ENCODE data around the gene TNFSF9. TPM values are rescaled to one million over a fixed set of nuclear protein-coding genes. Genes with fewer than 3 reads are reported as not detected.

TNFSF9 gene
- total and polyA plus RNA-seq, 4 donors: 0.08 to 0.12 TPM; not detected in 2

GRCh38 chr19:6522712-6523111 lies 8.1 kb upstream of the TNFSF9 start:
- peaks cover 0 to 5% (median 0%) of the 10 kb centered on the region in 4 donors for H3K27me3 ChIP-seq (ENCODE audit: control insufficient read depth in 4 of 4, insufficient read depth in 4 of 4, low read length in 3 of 4)
- no peak overlapping the region for H3K4me3 ChIP-seq (ENCODE audit: low read depth in 1 of 3, low read length in 3 of 3)
- TF ChIP-seq YY1 (IDR thresholded peaks at IDR 0.05) (no peak), ZBTB33 (IDR thresholded peaks at IDR 0.05) (no peak), ATF3 (IDR thresholded peaks at IDR 0.05) (no peak), FOXA1 (IDR thresholded peaks at IDR 0.05) (no peak), REST (IDR thresholded peaks at IDR 0.05) (no peak), HNF4G (IDR thresholded peaks at IDR 0.05) (no peak), HNF4A (conservative IDR thresholded peaks at IDR 0.05) (no peak), SP1 (IDR thresholded peaks at IDR 0.05) (no peak)
- 77% methylated on average over 6 of the region's 6 CpGs for WGBS
- H3K36me3 ChIP-seq (ENCODE audit: control insufficient read depth in 4 of 4, insufficient read depth in 3 of 4, low read depth in 1 of 4, low read length in 3 of 4): no peaks in the 10 kb centered on the region
- no peak overlapping the region for H3K27ac ChIP-seq (ENCODE audit: low read depth in 1 of 2, low read length in 2 of 2)
- no peak overlapping the region for H3K9ac ChIP-seq (ENCODE audit: low read depth in 1 of 2, low read length in 2 of 2)
- no peak for DNase-seq (ENCODE audit: low spot score)
- no peaks in the 10 kb centered on the region for H3K9me3 ChIP-seq (ENCODE audit: control insufficient read depth in 4 of 4, low read length in 3 of 4)
- no peaks in the 10 kb centered on the region for H3K4me1 ChIP-seq (ENCODE audit: control insufficient read depth in 4 of 4, insufficient read depth in 4 of 4, low read length in 3 of 4)

GRCh38 chr19:6524311-6524710 lies 6.5 kb upstream of the TNFSF9 start:
- H3K9ac ChIP-seq (ENCODE audit: low read depth in 1 of 2, low read length in 2 of 2): no peak overlapping the region
- DNase-seq (ENCODE audit: low spot score): no peak
- H3K4me1 ChIP-seq (ENCODE audit: control insufficient read depth in 4 of 4, insufficient read depth in 4 of 4, low read length in 3 of 4): no peaks in the 10 kb centered on the region
- H3K27me3 ChIP-seq (ENCODE audit: control insufficient read depth in 4 of 4, insufficient read depth in 4 of 4, low read length in 3 of 4): peaks cover 0 to 5% (median 0%) of the 10 kb centered on the region in 4 donors
- TF ChIP-seq REST (IDR thresholded peaks at IDR 0.05) (no peak), TAF1 (conservative IDR thresholded peaks at IDR 0.05) (no peak), JUND (IDR thresholded peaks at IDR 0.05) (no peak), SP1 (IDR thresholded peaks at IDR 0.05) (no peak), ZBTB33 (IDR thresholded peaks at IDR 0.05) (no peak), GABPA (IDR thresholded peaks at IDR 0.05 in 1 of 2, conservative IDR thresholded peaks at IDR 0.05 in 1 of 2) (no peak), ATF3 (IDR thresholded peaks at IDR 0.05) (no peak), EGR1 (IDR thresholded peaks at IDR 0.05; ENCODE audit: low read depth in 2 of 2) (no peak), HNF4A (conservative IDR thresholded peaks at IDR 0.05) (no peak), CTCF (IDR thresholded peaks at IDR 0.05; ENCODE audit: low read depth, low read length, missing input control) (no peak), NR2F2 (IDR thresholded peaks at IDR 0.05) (no peak)
- WGBS: 75% methylated on average over 2 of the region's 2 CpGs
- no peaks in the 10 kb centered on the region for H3K36me3 ChIP-seq (ENCODE audit: control insufficient read depth in 4 of 4, insufficient read depth in 3 of 4, low read depth in 1 of 4, low read length in 3 of 4)
- H3K27ac ChIP-seq (ENCODE audit: low read depth in 1 of 2, low read length in 2 of 2): no peak overlapping the region
- no peaks in the 10 kb centered on the region for H3K9me3 ChIP-seq (ENCODE audit: control insufficient read depth in 4 of 4, low read length in 3 of 4)
- H3K4me3 ChIP-seq (ENCODE audit: low read depth in 1 of 3, low read length in 3 of 3): no peak overlapping the region

All from liver (tissue), 9 donors.